DOHH2 (cell line): Measurements from ENCODE around the gene ZBTB7C.

Experiments used
- H3F3A ChIP-seq: fragments of 200-600 bp; sonication (generic), shearing (Covaris generic); 2 replicates; pipeline ENCODE4 v1.6.0; 2016; ENCODE audit warnings: antibody characterized with exemption, mild to moderate bottlenecking; ENCODE audit not compliant: control insufficient read depth, insufficient read depth
- H3K27ac ChIP-seq: fragments of 200-600 bp; sonication (generic); 2 replicates; pipeline ENCODE4 v1.5.1; 2014; ENCODE audit warnings: low read depth, mild to moderate bottlenecking, low read length, moderate library complexity
- H3K27me3 ChIP-seq: fragments of 200-600 bp; sonication (generic); 2 replicates; pipeline ENCODE4 v1.6.1; 2014; ENCODE audit warnings: mild to moderate bottlenecking, low read length, mixed read lengths; ENCODE audit not compliant: control insufficient read depth
- H3K36me3 ChIP-seq: fragments of 200-600 bp; sonication (generic); 2 replicates; pipeline ENCODE4 v1.6.1; 2014; ENCODE audit warnings: mild to moderate bottlenecking, low read length, moderate library complexity, mixed read lengths; ENCODE audit not compliant: control insufficient read depth
- H3K4me1 ChIP-seq: fragments of 200-600 bp; sonication (generic); 2 replicates; pipeline ENCODE4 v1.6.1; 2014; ENCODE audit warnings: mild to moderate bottlenecking, low read length, mixed read lengths; ENCODE audit not compliant: control insufficient read depth
- H3K4me2 ChIP-seq: fragments of 200-600 bp; sonication (generic); 2 replicates; pipeline ENCODE4 v1.6.0; 2014; ENCODE audit warnings: mild to moderate bottlenecking, low read length, moderate library complexity
- H3K4me3 ChIP-seq: fragments of 200-600 bp; sonication (generic); 2 replicates; pipeline ENCODE4 v1.5.1; 2014; ENCODE audit warnings: mild to moderate bottlenecking, low read length, mixed read lengths
- H3K79me2 ChIP-seq: fragments of 200-600 bp; sonication (generic); 2 replicates; pipeline ENCODE4 v1.6.1; 2014; ENCODE audit warnings: mild to moderate bottlenecking, low read length, mixed read lengths; ENCODE audit not compliant: control insufficient read depth
- H3K9me2 ChIP-seq: fragments of 200-600 bp; sonication (generic); replicated peaks from 2 replicates; pipeline ENCODE4 v1.6.1; 2014; ENCODE audit warnings: mild to moderate bottlenecking, low read length, mixed read lengths; ENCODE audit not compliant: control insufficient read depth
- H3K9me3 ChIP-seq: fragments of 200-600 bp; sonication (generic); 2 replicates; pipeline ENCODE4 v1.6.1; 2014; ENCODE audit warnings: antibody characterized with exemption, low read length, mixed read lengths; ENCODE audit not compliant: control insufficient read depth, insufficient read depth
- H4K20me1 ChIP-seq: fragments of 200-600 bp; sonication (generic); 2 replicates; pipeline ENCODE4 v1.6.0; 2014; ENCODE audit warnings: low read depth, mild to moderate bottlenecking, antibody characterized with exemption, low read length, moderate library complexity; ENCODE audit not compliant: control insufficient read depth, insufficient read depth
- EZH2phosphoT487 ChIP-seq: fragments of 200-600 bp; sonication (generic); IDR thresholded peaks from 2 replicates; pipeline ENCODE4 v1.6.1; 2017; ENCODE audit warnings: borderline replicate concordance, mild to moderate bottlenecking, antibody characterized with exemption, low read length, moderate library complexity, mixed read lengths
- TF ChIP-seq, protein P1 (sequence below): fragments of 200-600 bp; sonication (generic); IDR thresholded peaks from one replicate; pipeline ENCODE4 v1.5.1; 2014; ENCODE audit warnings: antibody characterized with exemption, mild to moderate bottlenecking, low read depth, low read length; ENCODE audit not compliant: poor library complexity, severe bottlenecking

ZBTB7C gene

DNA sequence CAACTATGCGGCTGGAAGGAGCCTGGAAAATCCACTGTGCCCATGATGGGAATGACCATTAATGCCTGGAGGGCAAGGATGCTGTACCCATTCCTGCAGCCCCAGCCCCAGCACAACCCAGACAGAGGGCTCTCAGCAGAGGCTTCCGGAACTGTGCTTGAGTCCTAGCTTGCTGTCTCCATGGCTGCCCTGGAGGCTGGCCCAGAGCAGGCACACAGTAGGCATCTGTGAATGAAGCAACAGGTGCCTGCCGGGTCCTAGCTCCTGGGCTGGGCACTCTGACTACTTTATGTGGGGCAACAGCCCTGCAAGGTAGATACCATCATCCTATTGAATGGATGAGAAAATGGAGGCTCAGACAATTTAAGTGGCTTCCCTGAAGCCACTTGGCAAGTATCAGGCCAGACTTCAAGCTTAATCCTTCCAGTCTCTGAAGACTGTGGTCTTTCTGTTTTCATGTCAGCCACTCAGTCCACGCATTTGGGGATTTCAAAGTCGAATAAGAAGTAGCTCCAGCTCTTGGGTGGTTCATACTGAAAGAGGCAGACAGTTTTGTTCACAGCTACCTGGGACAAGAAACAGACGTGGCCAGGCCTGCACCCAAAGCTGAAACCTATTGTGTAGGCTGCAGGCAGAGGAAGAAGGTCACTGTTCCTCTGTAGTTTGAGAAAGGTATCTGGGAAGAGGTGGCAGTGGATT is 237.5 kb downstream of the ZBTB7C start:
- no peak for TF ChIP-seq EZH2phosphoT487
- Histone ChIP-seq H3K4me3 (no peak overlapping the region), H3K4me2 (no peak overlapping the region), H4K20me1 (no peaks in the 10 kb centered on the region), H3K27ac (no peak overlapping the region), H3K79me2 (no peaks in the 10 kb centered on the region), H3K27me3 (peaks cover under 1% of the 10 kb centered on the region; the same call in 1 of the 2 replicates), H3K9me3 (no peaks in the 10 kb centered on the region), H3K4me1 (no peaks in the 10 kb centered on the region), H3K9me2 (no peaks in the 10 kb centered on the region), H3F3A (no peaks in the 10 kb centered on the region), H3K36me3 (no peaks in the 10 kb centered on the region)

DNA sequence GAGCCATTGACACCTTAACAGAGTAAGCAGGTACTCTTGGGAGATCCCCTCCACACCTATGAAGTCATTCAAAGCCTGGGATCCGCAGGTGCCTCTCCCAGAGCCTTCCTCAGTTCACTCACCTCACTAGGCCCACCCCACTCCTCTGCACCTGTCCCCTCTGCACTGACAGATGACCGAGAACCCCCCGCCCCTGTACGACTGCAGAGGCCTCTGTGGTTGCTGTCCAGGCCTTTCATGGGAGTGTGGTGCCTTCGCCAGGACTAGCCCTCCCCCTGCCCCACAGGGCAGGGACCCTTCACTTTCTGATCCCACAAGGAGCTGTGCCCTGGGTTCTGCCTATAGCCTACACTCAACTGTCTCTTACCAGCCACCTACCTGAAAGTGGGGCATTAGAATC is 238.5 kb downstream of the ZBTB7C start:
- no peak for TF ChIP-seq EZH2phosphoT487
- TF ChIP-seq, protein P1, sequence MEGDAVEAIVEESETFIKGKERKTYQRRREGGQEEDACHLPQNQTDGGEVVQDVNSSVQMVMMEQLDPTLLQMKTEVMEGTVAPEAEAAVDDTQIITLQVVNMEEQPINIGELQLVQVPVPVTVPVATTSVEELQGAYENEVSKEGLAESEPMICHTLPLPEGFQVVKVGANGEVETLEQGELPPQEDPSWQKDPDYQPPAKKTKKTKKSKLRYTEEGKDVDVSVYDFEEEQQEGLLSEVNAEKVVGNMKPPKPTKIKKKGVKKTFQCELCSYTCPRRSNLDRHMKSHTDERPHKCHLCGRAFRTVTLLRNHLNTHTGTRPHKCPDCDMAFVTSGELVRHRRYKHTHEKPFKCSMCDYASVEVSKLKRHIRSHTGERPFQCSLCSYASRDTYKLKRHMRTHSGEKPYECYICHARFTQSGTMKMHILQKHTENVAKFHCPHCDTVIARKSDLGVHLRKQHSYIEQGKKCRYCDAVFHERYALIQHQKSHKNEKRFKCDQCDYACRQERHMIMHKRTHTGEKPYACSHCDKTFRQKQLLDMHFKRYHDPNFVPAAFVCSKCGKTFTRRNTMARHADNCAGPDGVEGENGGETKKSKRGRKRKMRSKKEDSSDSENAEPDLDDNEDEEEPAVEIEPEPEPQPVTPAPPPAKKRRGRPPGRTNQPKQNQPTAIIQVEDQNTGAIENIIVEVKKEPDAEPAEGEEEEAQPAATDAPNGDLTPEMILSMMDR: no peak
- Histone ChIP-seq H3F3A (no peaks in the 10 kb centered on the region), H3K4me2 (no peak overlapping the region), H3K4me3 (no peak overlapping the region), H3K9me2 (no peaks in the 10 kb centered on the region), H4K20me1 (no peaks in the 10 kb centered on the region), H3K9me3 (no peaks in the 10 kb centered on the region), H3K27ac (no peak overlapping the region), H3K36me3 (no peaks in the 10 kb centered on the region), H3K4me1 (no peaks in the 10 kb centered on the region), H3K27me3 (peaks cover 4% of the 10 kb centered on the region; the same call in 1 of the 2 replicates), H3K79me2 (no peaks in the 10 kb centered on the region)

DNA sequence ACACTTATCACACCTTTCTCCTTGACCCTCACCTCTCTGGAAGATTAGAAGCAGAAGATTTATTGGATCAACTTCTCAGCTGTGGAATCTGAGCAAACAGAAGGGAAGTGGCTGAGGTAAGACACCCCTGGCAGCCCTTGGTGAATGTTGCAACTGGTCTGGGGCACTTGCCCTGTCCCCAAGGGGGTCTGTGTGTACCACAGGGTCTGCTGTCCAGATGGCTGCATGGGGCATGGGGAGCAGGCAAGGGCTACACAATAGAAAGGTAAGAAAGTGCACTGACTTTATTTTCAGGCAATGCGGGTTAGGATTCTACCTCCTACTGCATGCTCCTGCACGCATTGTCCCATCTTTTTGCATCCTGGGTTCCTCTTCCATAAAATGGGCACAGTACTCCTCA is 240.3 kb downstream of the ZBTB7C start:
- TF ChIP-seq EZH2phosphoT487: no peak
- TF ChIP-seq, protein P1: no peak
- Histone ChIP-seq H3K9me2 (no peaks in the 10 kb centered on the region), H3K4me1 (no peaks in the 10 kb centered on the region), H3K4me2 (no peak overlapping the region), H3K4me3 (no peak overlapping the region), H3K36me3 (no peaks in the 10 kb centered on the region), H3K27me3 (peaks cover 4% of the 10 kb centered on the region; the same call in 1 of the 2 replicates), H3F3A (no peaks in the 10 kb centered on the region), H3K9me3 (no peaks in the 10 kb centered on the region), H3K27ac (no peak overlapping the region), H4K20me1 (no peaks in the 10 kb centered on the region), H3K79me2 (no peaks in the 10 kb centered on the region)

DNA sequence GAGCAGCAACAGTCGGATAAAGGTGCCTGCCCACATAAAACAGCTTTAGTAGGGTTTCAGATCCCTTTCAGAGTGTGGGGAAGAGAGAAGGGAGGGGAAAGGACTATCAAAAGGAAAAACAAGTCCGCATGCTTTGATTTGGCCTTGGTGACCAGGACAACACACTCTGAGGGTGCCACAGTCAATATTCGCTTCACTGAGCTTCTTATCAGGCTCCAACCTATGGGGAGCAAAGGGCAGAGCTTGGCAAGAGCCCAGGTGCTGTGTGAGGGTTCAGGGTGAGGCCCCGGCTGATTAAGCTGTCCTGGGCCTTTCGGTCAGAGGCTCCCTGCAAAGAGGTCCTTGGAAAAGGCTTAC is 241.3 kb downstream of the ZBTB7C start:
- H4K20me1 ChIP-seq: no peaks in the 10 kb centered on the region
- H3K79me2 ChIP-seq: no peaks in the 10 kb centered on the region
- H3K4me3 ChIP-seq: no peak overlapping the region
- no peaks in the 10 kb centered on the region for H3K36me3 ChIP-seq
- H3F3A ChIP-seq: no peaks in the 10 kb centered on the region
- no peaks in the 10 kb centered on the region for H3K4me1 ChIP-seq
- H3K4me2 ChIP-seq: no peak overlapping the region
- H3K27me3 ChIP-seq: peaks cover 4% of the 10 kb centered on the region; the same call in 1 of the 2 replicates
- H3K9me2 ChIP-seq: no peaks in the 10 kb centered on the region
- H3K9me3 ChIP-seq: no peaks in the 10 kb centered on the region
- no peak for TF ChIP-seq EZH2phosphoT487
- TF ChIP-seq, protein P1: no peak
- no peak overlapping the region for H3K27ac ChIP-seq
